ENCODE data around the gene NCAN.

NCAN gene

DNA sequence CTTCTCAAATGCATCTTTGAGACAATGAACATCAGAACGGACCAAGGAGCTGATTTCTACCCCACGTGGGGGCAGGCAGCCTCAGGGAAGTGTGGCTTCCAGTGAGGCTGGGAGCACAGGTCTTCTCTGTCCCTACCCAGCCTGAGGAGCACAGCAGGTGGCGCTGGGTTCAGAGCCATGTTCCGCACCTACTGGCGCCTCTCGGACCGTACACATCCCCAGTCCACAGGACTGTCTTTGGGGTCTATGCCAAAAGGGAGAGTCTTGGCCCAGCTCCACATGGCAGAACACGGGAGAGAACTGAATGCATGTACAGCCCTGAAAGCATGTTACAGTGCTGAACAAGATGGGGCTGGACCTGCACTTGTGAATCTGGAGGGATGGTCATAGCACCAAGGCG lies 86.0 kb downstream of the NCAN start:
- DNase-seq, result no peak

DNA sequence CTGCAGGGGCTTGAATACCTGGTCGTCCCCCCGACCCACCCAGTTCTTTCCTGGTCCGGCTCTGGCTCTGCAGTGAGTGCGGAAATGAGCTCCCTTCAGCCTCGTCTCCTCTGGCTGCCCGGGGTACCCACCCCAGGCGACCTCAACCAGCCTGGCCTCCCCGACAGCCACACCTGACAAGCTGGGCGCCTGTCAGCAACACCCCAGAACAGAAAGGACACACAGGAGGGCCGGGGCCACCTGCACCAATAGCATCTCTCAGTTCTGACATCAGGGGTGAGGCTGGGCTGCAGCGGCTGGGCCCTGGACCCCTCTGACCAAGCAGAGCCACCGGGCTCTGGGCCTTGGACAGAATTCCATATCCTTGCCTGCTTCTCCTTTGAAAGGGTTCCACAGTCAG lies 88.9 kb downstream of the NCAN start:
- no peak for DNase-seq

Measured in fibroblast of skin of right biceps (primary cell).